A549 (cell line): ENCODE data around the gene GATB. TPM values are rescaled to one million over a fixed set of nuclear protein-coding genes. Genes with fewer than 3 reads are reported as not detected.
"Not testable (repeated sequence)": the region's sequence is repeated elsewhere in the genome, so short reads cannot be mapped to it uniquely, and the experiment has no call there.

Experiments
- ATAC-seq, 2 experiments: fragments of 200-7000 bp in 1 of 2; fragments of >200 bp in 1 of 2; cut with Nextera tagmentation in 1 of 2; cut with Tn5 transposase in 1 of 2; 3 replicates each; pipeline versions ENCODE4 v1.8.0 to v1.9.1; 2018 to 2020; ENCODE audit warnings: mild to moderate bottlenecking in 1 of 2, moderate library complexity in 1 of 2
- CTCF ChIA-PET: fragments of 300-600 bp; sonication (Branson Sonifier 250); formaldehyde crosslinking; extraction: SDS; loops from one replicate; lab custom pipeline; 2021; ENCODE audit warnings: antibody characterized with exemption, inconsistent platforms; lab: Yijun Ruan, JAX
- POLR2A ChIA-PET: fragments of 350-600 bp; formaldehyde crosslinking; extraction: SDS; loops from one replicate; lab custom pipeline; 2021; ENCODE audit warnings: antibody characterized with exemption, inconsistent platforms; lab: Yijun Ruan, JAX
- DNase-seq, 2 experiments: peaks; one replicate each; pipeline versions ENCODE4 v3.0.0 to v3.0.0-alpha.2; 2011 to 2016; ENCODE audit warnings: low read depth in 1 of 2, low spot score in 1 of 2
- FAIRE-seq: peaks from 2 replicates; lab custom pipeline; 2011; peaks lifted over from hg19 to GRCh38; lab: Jason Lieb, UNC
- H3K27ac ChIP-seq, 2 experiments: fragments of >200 bp; sonication (Bioruptor Twin); formaldehyde crosslinking; 3 replicates each; pipeline ENCODE4 v1.5.1; 2016 to 2017
- H3K4me1 ChIP-seq: fragments of >200 bp; sonication (Bioruptor Twin); formaldehyde crosslinking; 3 replicates; pipeline ENCODE4 v1.6.1; 2016
- H3K4me2 ChIP-seq: fragments of >200 bp; sonication (Bioruptor Twin); formaldehyde crosslinking; 3 replicates; pipeline ENCODE4 v1.6.1; 2016
- H3K4me3 ChIP-seq: fragments of >200 bp; sonication (Bioruptor Twin); formaldehyde crosslinking; 3 replicates; pipeline ENCODE4 v1.5.1; 2016
- H3K9me3 ChIP-seq: fragments of >200 bp; sonication (Bioruptor Twin); formaldehyde crosslinking; 3 replicates; pipeline ENCODE4 v1.6.1; 2016
- CTCF ChIP-seq: fragments of >200 bp; sonication (Bioruptor Twin); formaldehyde crosslinking; IDR thresholded peaks from 3 replicates; pipeline ENCODE4 v1.5.1; 2016
- EHMT2 ChIP-seq: fragments of 200-600 bp; sonication (generic); IDR thresholded peaks from 2 replicates; pipeline ENCODE4 v1.6.1; 2016; ENCODE audit warnings: antibody characterized with exemption, low read depth, mild to moderate bottlenecking, moderate library complexity
- ELK1 ChIP-seq: fragments of 150-350 bp; IDR thresholded peaks from 2 replicates; pipeline ENCODE4 v1.6.1; 2014; ENCODE audit warnings: low read depth, mild to moderate bottlenecking, low read length
- HES2 ChIP-seq: fragments of >200 bp; sonication (Bioruptor Twin); formaldehyde crosslinking; IDR thresholded peaks from 2 replicates; pipeline ENCODE4 v1.6.1; 2016
- HMGXB4 ChIP-seq: fragments of 250-450 bp; sonication (Bioruptor Pico); IDR thresholded peaks from 2 replicates; pipeline ENCODE4 v1.5.0; 2021; ENCODE audit warnings: mild to moderate bottlenecking, moderate library complexity, borderline replicate concordance
- MAFK ChIP-seq: fragments of 450-650 bp; IDR thresholded peaks from 2 replicates; pipeline ENCODE4 v1.6.1; 2014; ENCODE audit not compliant: partially characterized antibody
- MYC ChIP-seq: IDR thresholded peaks from 2 replicates; pipeline ENCODE4 v1.6.1; 2012; ENCODE audit warnings: mild to moderate bottlenecking, inconsistent platforms, low read length, improper control_type of control experiment, borderline replicate concordance
- POLR2A ChIP-seq: IDR thresholded peaks from 2 replicates; pipeline ENCODE4 v1.6.1; 2012; ENCODE audit warnings: mild to moderate bottlenecking, low read length
- REST ChIP-seq: fragments of 200-600 bp; sonication (generic); IDR thresholded peaks from 2 replicates; pipeline ENCODE4 v1.6.1; 2016; ENCODE audit warnings: antibody characterized with exemption, mild to moderate bottlenecking, moderate library complexity
- SMC3 ChIP-seq: fragments of >200 bp; sonication (Bioruptor Twin); formaldehyde crosslinking; IDR thresholded peaks from 3 replicates; pipeline ENCODE4 v1.6.1; 2018; ENCODE audit warnings: inconsistent platforms
- TP53 ChIP-seq: fragments of 250-450 bp; sonication (Bioruptor Pico); IDR thresholded peaks from 2 replicates; pipeline ENCODE4 v1.5.0; 2021; ENCODE audit warnings: mild to moderate bottlenecking, moderate library complexity
- ZNF302 ChIP-seq: fragments of 250-450 bp; sonication (Bioruptor Pico); IDR thresholded peaks from 2 replicates; pipeline ENCODE4 v1.9.0; 2021; ENCODE audit warnings: inconsistent platforms, mild to moderate bottlenecking, moderate library complexity
- WGBS: methylation state at CpG from one replicate; pipeline ENCODE4 v1.1.6; 2017; ENCODE audit errors: missing lambda C conversion rate; 5-methylcytosine and 5-hydroxymethylcytosine counted together
- polyA plus RNA-seq, 4 experiments: library from polyadenylated mRNA; depleted of rRNA in 3 of 4; stranded (reverse); fragments of >200 nt; fragmentation: RNase III in 1 of 4; extraction: RNeasy Plus Mini Kit Qiagen cat#74134 plus additional on column Dnase treatment in 1 of 4; gene quantifications; 2 replicates in 3 of 4; 3 replicates in 1 of 4; pipeline ENCODE4 v1.2.3, GENCODE V29; 2011 to 2017

GATB gene
- polyA plus RNA-seq, 2 of the 4 experiments (the other 2 are of a cell fraction), result 12.1 to 17.8 TPM

- TF ChIP-seq REST, result no peak
- no peak for TF ChIP-seq HMGXB4 (CRISPR knock-in tag)
Measured at GRCh38 chr4:151743128-151743854, 17.5 kb downstream of the GATB start (continued).

GRCh38 chr4:151738720-151739517, 21.9 kb downstream of the GATB start:
- WGBS, result 79% methylated on average over 8 of the region's 8 CpGs
- FAIRE-seq (no peak), ATAC-seq (no peak), DNase-seq (no peak)
- Histone ChIP-seq H3K27ac (no peak overlapping the region), H3K4me3 (no peak overlapping the region), H3K4me2 (no peak overlapping the region), H3K9me3 (0 out of 3 replicates have a peak, but pooled peaks cover 3% of the 10 kb centered on the region), H3K4me1 (no peaks in the 10 kb centered on the region)
- TF ChIP-seq ZNF302 (CRISPR knock-in tag) (no peak), SMC3 (no peak), CTCF (no peak), MYC (no peak), POLR2A (no peak), EHMT2 (no peak), HES2 (no peak), TP53 (CRISPR knock-in tag) (no peak), MAFK (no peak), ELK1 (no peak)
- ChIA-PET CTCF (interaction anchor here (2.0 kb wide), 1 partner anchor 9 kb away, joined by 4 read pairs; no protein-coding TSS in a partner anchor), POLR2A (no interaction called here)

- H3K27ac ChIP-seq, H3K9me3 ChIP-seq, H3K4me1 ChIP-seq, H3K4me3 ChIP-seq, DNase-seq, H3K4me2 ChIP-seq, ATAC-seq, POLR2A ChIA-PET, CTCF ChIA-PET, FAIRE-seq: not testable (repeated sequence)
- WGBS, result 82% methylated on average over 2 of the region's 2 CpGs
Measured at GRCh38 chr4:151736852-151737251, 24.0 kb downstream of the GATB start.
